ENCODE measurements around the gene P2RX5.

GRCh38 chr17:3698139-3698538 is 2.2 kb upstream of the P2RX5 start:
- TF ChIP-seq, protein P1, sequence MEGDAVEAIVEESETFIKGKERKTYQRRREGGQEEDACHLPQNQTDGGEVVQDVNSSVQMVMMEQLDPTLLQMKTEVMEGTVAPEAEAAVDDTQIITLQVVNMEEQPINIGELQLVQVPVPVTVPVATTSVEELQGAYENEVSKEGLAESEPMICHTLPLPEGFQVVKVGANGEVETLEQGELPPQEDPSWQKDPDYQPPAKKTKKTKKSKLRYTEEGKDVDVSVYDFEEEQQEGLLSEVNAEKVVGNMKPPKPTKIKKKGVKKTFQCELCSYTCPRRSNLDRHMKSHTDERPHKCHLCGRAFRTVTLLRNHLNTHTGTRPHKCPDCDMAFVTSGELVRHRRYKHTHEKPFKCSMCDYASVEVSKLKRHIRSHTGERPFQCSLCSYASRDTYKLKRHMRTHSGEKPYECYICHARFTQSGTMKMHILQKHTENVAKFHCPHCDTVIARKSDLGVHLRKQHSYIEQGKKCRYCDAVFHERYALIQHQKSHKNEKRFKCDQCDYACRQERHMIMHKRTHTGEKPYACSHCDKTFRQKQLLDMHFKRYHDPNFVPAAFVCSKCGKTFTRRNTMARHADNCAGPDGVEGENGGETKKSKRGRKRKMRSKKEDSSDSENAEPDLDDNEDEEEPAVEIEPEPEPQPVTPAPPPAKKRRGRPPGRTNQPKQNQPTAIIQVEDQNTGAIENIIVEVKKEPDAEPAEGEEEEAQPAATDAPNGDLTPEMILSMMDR (IDR thresholded peaks at IDR 0.05), result no peak
- TF ChIP-seq POLR2AphosphoS5 (IDR thresholded peaks at IDR 0.05; ENCODE audit: low read depth, low read length) (no peak), TCF7L2 (IDR thresholded peaks at IDR 0.05; ENCODE audit: low read depth, low read length) (no peak), SIN3A (IDR thresholded peaks at IDR 0.05; ENCODE audit: borderline replicate concordance, insufficient read depth, low read depth, low read length) (no peak)
- TF ChIP-seq, protein P2, sequence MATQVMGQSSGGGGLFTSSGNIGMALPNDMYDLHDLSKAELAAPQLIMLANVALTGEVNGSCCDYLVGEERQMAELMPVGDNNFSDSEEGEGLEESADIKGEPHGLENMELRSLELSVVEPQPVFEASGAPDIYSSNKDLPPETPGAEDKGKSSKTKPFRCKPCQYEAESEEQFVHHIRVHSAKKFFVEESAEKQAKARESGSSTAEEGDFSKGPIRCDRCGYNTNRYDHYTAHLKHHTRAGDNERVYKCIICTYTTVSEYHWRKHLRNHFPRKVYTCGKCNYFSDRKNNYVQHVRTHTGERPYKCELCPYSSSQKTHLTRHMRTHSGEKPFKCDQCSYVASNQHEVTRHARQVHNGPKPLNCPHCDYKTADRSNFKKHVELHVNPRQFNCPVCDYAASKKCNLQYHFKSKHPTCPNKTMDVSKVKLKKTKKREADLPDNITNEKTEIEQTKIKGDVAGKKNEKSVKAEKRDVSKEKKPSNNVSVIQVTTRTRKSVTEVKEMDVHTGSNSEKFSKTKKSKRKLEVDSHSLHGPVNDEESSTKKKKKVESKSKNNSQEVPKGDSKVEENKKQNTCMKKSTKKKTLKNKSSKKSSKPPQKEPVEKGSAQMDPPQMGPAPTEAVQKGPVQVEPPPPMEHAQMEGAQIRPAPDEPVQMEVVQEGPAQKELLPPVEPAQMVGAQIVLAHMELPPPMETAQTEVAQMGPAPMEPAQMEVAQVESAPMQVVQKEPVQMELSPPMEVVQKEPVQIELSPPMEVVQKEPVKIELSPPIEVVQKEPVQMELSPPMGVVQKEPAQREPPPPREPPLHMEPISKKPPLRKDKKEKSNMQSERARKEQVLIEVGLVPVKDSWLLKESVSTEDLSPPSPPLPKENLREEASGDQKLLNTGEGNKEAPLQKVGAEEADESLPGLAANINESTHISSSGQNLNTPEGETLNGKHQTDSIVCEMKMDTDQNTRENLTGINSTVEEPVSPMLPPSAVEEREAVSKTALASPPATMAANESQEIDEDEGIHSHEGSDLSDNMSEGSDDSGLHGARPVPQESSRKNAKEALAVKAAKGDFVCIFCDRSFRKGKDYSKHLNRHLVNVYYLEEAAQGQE (IDR thresholded peaks at IDR 0.05; ENCODE audit: insufficient read depth in 1 of 2, low read depth in 2 of 2, low read length in 1 of 2), result no peak

Data from Panc1 (cell line).